Mesodermal cell (in vitro differentiated cells): ENCODE results near the gene DUSP22.
"Not testable (repeated sequence)": the region's sequence is repeated elsewhere in the genome, so short reads cannot be mapped to it uniquely, and the experiment has no call there.

ENCODE experiments used
- H3K27ac ChIP-seq: 2 replicates; pipeline ENCODE4 v1.7.0; 2013; ENCODE audit warnings: mild to moderate bottlenecking, low read depth, low read length, moderate library complexity; ENCODE audit not compliant: severe bottlenecking
- H3K36me3 ChIP-seq: 2 replicates; pipeline ENCODE4 v1.7.1; 2013; ENCODE audit warnings: mild to moderate bottlenecking, low read length, moderate library complexity; ENCODE audit not compliant: control insufficient read depth, insufficient read depth
- H3K4me1 ChIP-seq: one replicate; pipeline ENCODE4 v1.7.1; 2013; ENCODE audit warnings: mild to moderate bottlenecking, low read length; ENCODE audit not compliant: insufficient read depth, control insufficient read depth, poor library complexity, severe bottlenecking
- H3K4me3 ChIP-seq: 2 replicates; pipeline ENCODE4 v1.7.0; 2013; ENCODE audit warnings: low read length, control low read depth, mild to moderate bottlenecking; ENCODE audit not compliant: insufficient read depth, poor library complexity, severe bottlenecking; ENCODE audit errors: extremely low read depth
- H3K9me3 ChIP-seq: 2 replicates; pipeline ENCODE4 v1.7.1; 2013; ENCODE audit warnings: mild to moderate bottlenecking, low read length, moderate library complexity; ENCODE audit not compliant: control insufficient read depth
- WGBS, 2 experiments: methylation state at CpG; one replicate each; pipeline ENCODE4 v1.1.5; 2013; ENCODE audit warnings: missing lambda C conversion rate in 2 of 2; ENCODE audit not compliant: insufficient coverage in 2 of 2; 5-methylcytosine and 5-hydroxymethylcytosine counted together

DUSP22 gene

GRCh38 chr6:369559-370431, 77.5 kb downstream of the DUSP22 start:
- Histone ChIP-seq H3K9me3 (peaks cover 9% of the 10 kb centered on the region), H3K36me3 (no peaks in the 10 kb centered on the region), H3K27ac (no peak overlapping the region), H3K4me3 (no peak overlapping the region), H3K4me1 (no peaks in the 10 kb centered on the region)
- WGBS, 2 experiments: 80 to 88% methylated on average over 11 to 12 of the region's 13 CpGs

DNA sequence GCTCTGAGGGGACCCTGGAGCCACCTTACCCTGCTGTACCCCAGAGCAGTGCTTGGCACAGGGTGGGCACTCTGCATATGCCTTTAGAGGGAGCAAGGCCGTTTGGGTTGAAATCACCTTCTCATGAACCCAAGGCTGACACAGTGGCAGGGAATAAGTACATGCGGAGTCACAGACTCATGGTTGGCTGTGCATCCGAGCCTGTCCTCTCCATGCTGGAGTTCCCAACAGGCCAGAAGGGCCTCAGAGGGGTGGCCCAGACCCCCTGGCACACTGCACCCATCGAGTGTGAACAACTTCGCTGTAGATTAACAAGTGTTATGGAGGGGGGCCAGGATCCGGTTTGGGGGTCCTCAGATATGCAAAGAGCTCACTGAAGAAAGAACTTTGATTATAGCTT, 78.3 kb downstream of the DUSP22 start:
- 79 to 86% methylated on average over 6 of the region's 6 CpGs for WGBS, 2 experiments
- Histone ChIP-seq H3K4me3 (no peak overlapping the region), H3K27ac (no peak overlapping the region), H3K4me1 (no peaks in the 10 kb centered on the region), H3K9me3 (peaks cover 9% of the 10 kb centered on the region), H3K36me3 (no peaks in the 10 kb centered on the region)

- 80% methylated on average over 1 of the region's 2 CpGs for WGBS, 2 experiments
- not testable (repeated sequence) for H3K4me1 ChIP-seq
Measured at GRCh38 chr6:371851-372250, 79.6 kb downstream of the DUSP22 start.

GRCh38 chr6:372336-372911, 80.1 kb downstream of the DUSP22 start:
- H3K9me3 ChIP-seq: peaks cover 3% of the 10 kb centered on the region
- H3K27ac ChIP-seq: no peak overlapping the region
- WGBS, 2 experiments: 80 to 87% methylated on average over 16 of the region's 16 CpGs
- no peaks in the 10 kb centered on the region for H3K4me1 ChIP-seq
- H3K4me3 ChIP-seq: no peak overlapping the region
- H3K36me3 ChIP-seq: no peaks in the 10 kb centered on the region

More at GRCh38 chr6:371851-372250, 79.6 kb downstream of the DUSP22 start:
- H3K36me3 ChIP-seq, H3K4me3 ChIP-seq, H3K9me3 ChIP-seq, H3K27ac ChIP-seq: not testable (repeated sequence)

- WGBS, 2 experiments: 75 to 76% methylated on average over 5 to 7 of the region's 8 CpGs
- no peak overlapping the region for H3K4me3 ChIP-seq
- no peak overlapping the region for H3K27ac ChIP-seq
- H3K4me1 ChIP-seq: no peaks in the 10 kb centered on the region
- H3K9me3 ChIP-seq: no peaks in the 10 kb centered on the region
- H3K36me3 ChIP-seq: no peaks in the 10 kb centered on the region
Measured at GRCh38 chr6:373031-373430, 80.7 kb downstream of the DUSP22 start.

DNA sequence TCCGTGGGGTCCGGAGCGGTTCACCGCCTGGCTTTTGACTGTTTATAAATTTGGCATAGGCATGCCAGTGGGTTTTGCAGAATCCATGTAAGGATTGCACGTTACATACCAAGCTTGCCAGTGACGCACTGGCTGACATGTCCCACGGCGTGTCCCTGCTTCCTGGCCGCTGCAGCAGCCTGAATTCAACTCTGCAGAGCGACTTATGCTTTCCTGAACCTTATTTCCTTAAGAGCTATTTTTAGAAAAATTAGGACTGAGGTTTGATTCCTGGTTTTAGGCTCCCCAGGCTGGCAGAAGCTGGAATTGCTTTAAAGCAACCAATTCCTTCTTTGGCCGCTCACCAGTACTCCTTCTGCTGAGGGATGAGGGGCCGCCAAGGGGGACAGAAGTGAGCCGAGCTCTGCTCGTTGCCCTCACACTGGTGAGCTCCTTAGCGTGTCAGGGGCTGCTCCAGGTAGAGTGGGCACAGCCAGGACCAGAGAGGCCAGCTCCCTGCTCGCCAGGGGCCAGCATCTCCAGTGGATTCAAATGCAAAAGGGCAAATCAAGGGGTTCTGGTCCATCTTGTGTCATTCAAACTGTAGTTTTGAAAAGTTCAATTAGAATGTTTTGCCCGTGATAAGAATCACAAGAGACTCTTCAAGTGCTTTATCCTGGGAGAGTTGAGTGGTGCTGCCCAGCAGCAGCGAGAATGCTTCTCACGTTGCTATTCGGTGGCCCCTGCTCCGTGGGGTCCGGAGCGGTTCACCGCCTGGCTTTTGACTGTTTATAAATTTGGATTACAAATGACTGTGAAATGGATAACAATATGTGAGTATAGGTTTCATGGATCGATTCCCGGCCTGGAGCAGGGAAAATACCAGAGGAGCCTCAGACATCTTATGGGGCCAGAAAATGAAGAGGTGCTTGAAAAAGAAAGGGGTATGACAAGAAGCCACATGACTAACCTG, 81.8 kb downstream of the DUSP22 start:
- Histone ChIP-seq H3K9me3 (no peaks in the 10 kb centered on the region), H3K4me3 (no peak overlapping the region), H3K27ac (no peak overlapping the region), H3K36me3 (no peaks in the 10 kb centered on the region), H3K4me1 (no peaks in the 10 kb centered on the region)
- 75 to 76% methylated on average over 26 of the region's 26 CpGs for WGBS, 2 experiments

GRCh38 chr6:374956-375355, 82.7 kb downstream of the DUSP22 start:
- WGBS, 2 experiments: 82 to 85% methylated on average over 6 to 8 of the region's 8 CpGs
- Histone ChIP-seq H3K4me3 (no peak overlapping the region), H3K4me1 (no peaks in the 10 kb centered on the region), H3K36me3 (no peaks in the 10 kb centered on the region), H3K27ac (no peak overlapping the region), H3K9me3 (no peaks in the 10 kb centered on the region)

GRCh38 chr6:376827-377640, 84.7 kb downstream of the DUSP22 start:
- Histone ChIP-seq H3K4me3 (no peak overlapping the region), H3K4me1 (no peaks in the 10 kb centered on the region), H3K36me3 (no peaks in the 10 kb centered on the region), H3K27ac (no peak overlapping the region), H3K9me3 (no peaks in the 10 kb centered on the region)
- 81 to 83% methylated on average over 7 to 9 of the region's 10 CpGs for WGBS, 2 experiments

GRCh38 chr6:377641-378020, 85.3 kb downstream of the DUSP22 start:
- not testable (repeated sequence) for H3K9me3 ChIP-seq, H3K4me1 ChIP-seq, H3K27ac ChIP-seq, H3K4me3 ChIP-seq, H3K36me3 ChIP-seq
- 81% methylated on average over 9 to 10 of the region's 13 CpGs for WGBS, 2 experiments
